Midbrain (tissue), 1 donor: Measurements from ENCODE around the gene PREX1.

ENCODE experiments used
- DNase-seq: peaks from one replicate; lab custom pipeline; 2025; lab: John Stamatoyannopoulos, UW

The PREX1 gene

DNA sequence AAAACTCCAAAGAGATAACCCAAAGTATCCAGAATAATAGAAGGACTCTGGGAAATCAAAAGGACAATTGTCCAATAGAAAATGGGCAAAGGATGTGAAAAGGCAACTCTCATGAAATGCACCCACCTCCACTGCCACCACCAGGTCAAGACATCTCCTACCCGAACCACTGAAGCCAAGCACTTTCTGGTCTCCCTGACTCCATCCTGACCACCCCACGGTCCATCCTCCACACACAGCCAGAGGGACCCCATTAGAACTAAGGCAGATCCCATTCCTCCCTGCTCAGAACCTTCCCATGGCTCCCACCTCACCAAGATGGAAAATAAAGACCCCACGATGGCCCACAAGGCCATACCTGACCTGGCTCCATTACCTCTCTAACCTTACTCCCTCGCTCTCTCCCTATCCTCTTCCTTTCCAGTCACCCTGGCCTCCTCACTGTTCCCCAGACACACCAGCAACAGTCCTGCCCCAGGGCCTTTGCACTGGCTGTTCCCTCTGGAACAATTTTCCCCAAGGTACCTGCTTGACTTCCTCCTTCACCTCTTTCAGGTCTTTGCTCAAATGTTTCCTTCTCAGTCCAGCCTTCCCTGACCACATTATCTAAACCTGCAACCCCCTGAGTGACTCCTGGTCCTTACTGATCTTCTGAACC lies 108.1 kb downstream of the PREX1 start:
- no peak for DNase-seq

DNA sequence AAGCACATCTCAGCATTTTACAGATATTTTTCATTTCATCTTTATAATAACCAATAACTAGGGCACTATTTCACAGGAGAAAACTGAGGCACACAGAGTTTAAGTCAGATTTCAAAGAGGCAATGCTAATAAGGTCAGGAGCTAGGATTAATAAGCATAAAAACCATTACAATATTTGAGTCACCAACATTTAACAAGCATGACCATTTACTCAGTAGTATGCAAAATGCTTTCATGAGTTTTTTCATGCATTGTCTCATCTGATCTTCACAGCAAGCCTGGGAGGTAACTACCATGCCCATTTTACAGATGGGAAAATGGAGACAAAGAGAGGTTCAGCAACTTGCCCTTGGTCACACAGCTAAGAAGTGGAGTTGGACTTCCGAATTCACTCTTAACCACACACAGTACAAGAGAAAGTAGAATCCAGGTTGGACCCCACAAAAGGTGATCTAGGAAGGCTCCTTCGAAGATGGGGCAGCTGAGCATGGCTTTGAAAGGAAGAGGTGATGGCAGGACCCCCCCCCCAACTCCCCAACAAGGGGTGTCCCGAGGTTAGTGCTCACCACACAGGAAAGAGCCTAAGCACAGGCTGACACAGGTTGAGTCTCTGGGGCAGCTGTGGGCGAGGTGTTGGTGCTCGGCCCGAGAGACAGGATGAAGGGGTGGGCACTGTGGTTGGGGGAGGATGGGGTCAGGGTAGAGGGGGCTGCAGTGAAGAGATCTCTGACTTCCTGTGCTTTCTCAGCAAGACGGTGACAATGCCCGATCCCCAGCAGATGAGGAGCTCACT lies 108.8 kb downstream of the PREX1 start:
- no peak for DNase-seq

DNA sequence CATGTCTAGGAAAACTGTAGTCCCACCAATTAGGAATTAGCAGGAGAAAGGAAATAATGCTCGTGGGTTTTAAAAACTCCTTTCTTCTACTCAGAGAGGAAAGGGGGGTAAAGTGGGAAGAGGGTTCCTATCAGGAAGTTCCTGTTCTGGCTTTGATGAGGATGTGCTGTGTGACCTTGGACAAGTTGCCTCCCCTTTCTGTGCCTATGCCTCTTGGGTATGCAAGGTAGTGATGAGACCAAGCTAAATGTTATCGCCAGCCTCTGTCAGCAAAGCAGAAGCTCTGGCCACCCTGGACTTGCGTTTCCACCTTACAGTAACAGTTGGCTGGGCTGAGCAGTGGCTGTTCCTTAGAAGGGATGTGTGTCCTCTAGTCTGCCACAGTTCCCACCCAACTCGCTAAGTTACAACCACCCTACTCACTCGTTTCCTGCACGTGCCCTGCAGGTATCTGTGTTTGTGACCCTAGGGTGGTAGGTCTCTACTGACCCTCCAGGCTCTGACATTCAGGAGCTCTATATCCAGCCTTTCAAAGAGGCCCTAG lies 110.0 kb downstream of the PREX1 start:
- DNase-seq: no peak

DNA sequence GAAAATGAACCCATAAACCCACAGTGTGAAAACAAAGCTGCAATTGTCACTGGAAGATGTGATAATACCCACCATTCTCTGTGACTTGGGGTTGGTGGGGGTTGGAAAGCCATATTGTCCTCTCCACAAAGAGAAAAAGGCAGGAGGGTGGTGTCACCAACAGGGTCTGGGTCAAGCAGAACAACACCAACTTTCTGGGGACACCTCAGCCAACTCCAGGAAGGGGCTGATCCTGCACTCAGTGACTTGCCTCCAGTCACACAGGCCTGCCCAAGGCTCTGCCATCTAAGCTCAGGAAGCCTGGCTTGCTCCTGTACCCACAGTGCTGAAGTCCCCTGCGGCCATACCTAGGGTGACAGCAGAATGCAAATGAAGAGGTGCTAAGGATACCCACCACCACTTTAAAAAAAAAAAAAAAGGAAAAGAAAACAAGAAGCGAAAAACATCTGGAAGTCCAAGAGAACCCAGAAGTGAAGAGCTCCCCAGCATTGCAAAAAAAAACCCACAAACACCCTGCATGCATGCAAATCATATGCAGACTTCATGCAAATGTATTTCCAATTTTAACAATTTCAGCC lies 110.6 kb downstream of the PREX1 start:
- peak; percentile 52 for DNase-seq

DNA sequence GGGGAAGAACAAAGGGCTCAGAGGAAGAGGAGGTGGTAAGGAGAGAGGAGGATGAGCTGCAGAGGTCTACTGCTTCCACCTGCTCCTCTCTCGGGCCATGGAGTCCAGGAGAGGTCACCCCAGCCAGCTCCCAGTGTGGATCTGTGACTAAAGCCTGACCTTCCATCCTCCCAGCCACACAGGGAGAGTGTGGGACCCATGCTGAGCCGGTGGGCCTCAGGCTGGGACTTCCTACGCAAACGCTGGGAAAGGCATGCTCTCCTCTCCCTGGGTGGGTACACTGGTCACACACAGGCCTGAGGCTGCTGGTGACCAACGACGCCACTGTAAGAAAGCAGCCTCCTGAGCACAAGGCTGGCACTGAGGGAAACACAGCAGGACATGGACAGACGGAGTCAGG lies 111.3 kb downstream of the PREX1 start:
- no peak for DNase-seq

DNA sequence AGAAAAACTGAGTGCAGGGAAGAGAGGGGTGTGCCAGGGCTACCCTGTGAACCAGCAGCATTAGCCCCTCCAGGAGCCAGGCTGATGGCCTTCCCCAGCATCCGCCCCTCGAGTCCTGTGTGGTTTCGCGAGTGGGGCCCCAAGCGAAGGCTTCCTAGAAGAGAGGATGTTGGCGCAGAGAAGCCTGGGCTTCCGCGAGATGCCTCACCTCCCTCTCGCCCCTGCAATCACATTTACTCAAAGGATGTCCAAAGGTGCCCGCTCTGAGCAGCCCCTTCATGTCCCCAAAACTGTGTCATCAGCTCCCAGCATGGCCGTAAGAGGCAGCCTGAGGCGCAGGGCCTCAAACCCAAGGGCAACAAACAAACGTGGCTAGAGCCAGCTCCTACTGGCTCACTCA lies 111.7 kb downstream of the PREX1 start:
- no peak for DNase-seq

DNA sequence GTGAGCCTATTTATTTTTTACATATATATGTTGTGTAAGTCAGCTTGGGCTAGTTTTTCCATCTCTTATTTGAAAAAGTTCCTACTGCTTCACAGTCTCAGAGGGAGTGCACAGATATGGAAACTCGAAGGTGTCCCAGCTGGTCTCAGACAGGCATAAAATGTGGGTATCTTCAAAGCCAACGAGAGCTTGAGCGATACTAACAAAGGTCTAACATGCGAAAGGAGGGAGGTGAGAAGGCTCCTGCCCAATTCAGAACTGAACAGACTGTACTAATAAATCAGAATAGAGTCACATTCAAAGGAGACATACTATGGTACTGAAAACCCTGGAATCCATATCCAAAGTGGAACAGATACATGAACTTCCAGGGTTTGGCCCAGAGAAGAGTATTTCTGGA lies 113.0 kb downstream of the PREX1 start:
- DNase-seq: no peak

DNA sequence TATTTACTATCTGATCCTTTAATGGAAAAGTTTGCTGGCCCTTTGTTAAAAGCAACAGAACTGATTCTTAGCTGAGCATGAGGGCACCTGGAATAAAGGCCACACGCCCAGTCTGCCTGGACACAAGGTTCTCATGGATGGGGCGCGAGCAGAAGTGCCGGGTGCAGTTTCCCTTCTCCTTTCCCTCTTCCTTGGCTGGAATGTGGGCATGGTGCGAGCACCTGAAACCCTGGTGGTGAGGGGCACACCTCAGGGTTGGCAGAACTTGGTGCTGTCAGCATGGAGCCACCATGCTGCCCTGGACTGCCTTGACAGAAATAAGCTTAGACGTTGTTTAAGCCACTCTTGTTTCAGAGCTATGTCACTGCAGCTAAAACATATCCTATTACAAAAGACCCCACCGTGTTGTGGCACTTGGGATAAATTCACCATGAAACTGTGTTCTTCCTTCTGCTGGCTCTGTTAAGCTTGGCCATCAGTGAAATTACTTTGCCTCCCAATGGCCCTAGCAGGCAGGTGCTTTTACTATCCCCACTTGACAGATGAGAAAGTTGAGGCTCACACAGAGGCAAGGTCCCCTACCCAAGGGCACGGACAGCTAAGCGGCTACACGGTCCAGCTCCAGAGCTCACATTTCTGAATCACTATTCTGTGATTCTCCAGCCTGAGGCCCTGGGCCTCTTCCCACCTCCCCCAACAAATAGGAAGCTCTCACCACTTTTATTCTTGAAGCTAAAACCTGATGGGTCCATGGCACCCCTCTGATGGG lies 115.9 kb downstream of the PREX1 start:
- DNase-seq: no peak

DNA sequence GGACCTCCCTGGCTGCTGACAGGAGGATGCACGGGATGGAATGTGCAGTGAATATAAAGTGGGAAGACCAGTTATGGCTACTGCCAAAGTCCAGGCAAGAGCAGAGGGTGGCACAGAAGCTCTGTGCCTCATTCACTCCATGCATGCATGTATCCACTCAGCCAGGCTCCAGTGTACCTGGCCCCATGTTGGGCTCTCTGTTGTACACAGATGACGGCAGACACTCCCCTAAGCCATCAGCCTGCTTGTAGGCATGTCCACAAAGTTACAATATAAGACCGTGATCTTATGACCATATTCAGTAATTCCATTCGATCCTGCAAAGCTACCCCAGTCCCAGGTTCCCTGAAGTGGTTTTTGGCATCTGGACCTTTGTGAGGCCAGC lies 116.8 kb downstream of the PREX1 start:
- DNase-seq: no peak

DNA sequence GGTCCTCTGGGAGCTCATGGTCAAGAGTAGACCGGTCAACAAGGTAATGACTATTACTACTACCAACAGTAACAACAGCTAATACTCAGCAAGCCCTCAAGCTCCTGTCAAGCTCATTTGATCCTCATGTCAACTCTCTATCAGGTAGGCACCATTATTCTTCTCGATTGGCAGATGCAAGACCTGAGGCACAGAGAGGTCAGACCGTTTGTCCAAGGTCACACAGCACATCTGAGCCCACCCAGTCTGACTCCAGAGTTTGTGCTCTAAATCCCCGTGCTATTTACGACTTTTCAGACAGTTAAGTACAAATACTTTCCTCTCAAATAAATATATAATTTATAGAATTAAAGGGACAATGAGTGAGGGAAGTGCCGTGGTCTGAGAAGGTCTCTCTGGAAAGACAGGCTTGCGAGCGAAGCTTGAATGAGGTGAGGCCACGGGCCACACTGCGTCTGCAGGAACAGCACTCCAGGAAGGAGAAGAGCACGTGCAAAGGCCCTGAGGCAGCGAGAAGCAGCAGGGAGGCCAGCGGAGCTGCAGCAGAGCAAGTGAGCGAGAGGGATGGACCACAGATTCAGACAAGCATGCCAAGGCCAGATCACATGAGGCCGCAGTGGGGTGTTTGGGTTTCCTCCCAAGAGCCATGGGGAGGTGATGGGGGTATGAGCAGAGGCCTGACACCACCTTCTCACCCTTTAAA lies 117.3 kb downstream of the PREX1 start:
- DNase-seq: no peak

DNA sequence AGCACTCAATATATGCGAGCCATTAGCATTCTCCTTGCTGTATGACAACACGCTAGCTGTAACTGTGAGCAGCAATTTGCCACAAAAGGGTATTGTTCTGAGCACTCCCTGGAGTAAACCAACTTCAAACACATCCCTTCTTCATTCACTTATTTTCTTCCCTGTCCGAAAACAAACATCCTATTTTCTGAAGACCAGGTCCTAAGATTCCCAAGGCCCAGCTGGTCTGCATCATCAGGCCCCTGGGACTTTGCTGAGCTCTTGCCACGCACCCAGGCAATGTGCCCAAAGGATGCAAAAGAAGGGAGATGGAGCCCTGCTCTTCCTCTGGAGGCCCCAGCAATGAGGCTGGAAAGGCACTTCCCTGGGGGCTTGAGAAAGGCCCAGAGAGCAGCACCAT lies 118.1 kb downstream of the PREX1 start:
- DNase-seq: peak; percentile 55

DNA sequence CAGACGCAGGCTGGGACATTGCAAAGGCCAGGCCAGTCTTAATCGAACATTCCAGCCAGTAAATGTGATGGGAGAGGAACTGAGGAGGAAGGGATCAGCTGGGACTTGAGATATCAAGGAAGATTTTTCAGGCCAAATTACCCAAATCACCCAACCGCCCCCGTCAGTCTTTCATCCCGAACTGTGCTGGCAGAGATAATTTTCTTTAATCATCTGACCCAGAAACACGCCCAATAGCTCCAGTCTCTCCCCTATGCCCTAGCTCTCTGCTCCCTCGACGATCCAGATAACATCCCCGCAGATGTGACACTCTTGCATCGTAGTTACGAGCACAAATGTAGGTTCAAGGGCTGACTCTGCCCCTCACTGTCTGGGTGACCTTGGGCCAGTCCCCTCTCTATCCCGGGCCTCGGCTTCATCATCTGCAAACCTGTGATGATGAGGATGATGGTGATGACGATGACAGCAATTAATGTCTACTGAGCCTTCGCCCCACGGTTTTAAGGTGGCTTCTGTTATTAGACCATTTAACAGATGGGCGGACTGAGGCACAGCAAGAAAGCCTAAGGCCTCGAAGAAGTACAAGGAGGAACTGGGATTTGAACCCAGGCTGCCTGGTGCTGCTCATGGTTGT lies 118.6 kb downstream of the PREX1 start:
- DNase-seq: no peak

DNA sequence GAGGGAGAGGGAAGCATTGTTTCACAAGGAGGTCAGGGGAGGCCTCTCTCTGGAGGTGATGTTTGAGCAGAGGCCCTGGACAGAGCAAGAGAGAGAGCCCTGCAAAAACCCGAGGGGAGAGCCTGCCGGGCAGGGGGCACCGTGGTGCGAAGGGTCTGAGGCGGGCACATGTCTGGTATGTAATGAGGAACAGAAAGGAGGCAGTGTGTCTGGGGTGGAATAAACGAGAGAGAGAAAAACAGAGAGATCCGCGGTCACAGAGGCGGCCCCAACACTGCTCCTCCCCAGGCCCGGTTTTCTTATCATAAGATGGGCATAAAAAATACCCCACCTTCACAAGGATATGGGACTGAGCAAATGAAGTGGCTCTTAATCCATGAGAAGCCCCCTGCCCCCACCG lies 119.2 kb downstream of the PREX1 start:
- no peak for DNase-seq

DNA sequence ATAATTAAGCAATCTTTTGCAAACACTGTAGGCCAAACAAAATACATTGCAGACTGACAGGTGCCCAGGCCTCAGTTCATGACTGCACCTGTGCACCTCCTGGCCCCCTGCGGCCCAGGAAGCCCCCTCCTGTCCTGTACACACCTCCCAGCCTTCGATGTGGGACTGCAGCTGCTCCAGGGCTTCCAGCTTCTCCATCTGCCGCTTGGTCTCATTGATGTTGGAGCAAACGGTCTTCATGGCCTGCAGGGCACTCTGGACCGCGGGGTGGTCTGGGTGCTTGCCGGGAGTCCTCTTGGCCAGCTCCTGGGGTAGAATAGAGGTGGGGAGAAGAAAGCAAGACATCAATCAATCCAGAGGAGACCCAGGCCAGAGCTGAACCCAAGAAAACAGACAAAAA lies 119.7 kb downstream of the PREX1 start:
- no peak for DNase-seq

DNA sequence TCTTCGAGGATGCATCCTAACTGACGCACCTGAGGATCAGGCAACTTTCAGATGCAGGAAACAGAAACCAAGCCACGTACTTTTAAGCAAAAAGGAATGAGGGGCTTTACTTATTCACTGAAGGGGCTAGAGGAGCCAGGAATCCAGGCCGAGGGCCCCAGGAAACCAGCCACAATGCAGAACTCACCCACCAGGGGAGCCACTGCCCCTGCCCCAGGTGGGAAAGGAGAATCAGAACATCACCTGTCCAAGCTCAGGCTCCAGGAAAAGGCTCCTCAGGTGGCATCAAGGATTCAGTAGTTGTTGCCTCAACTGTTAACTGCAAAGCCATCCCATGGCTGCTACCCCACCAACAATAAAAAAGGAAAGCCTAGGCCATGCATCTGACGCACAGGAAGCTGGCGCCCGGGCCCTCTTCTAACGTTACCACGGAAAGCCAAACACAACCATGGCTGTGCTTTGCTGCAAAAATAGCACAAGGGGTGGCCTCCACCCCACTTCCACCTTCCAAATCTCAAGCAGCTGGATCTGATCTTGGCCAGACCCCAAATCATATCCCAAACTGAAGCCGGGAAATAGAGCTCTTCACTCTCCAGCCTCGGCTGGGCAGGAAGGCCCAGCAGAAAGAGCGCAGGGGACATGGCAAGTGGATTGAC lies 121.0 kb downstream of the PREX1 start:
- no peak for DNase-seq

DNA sequence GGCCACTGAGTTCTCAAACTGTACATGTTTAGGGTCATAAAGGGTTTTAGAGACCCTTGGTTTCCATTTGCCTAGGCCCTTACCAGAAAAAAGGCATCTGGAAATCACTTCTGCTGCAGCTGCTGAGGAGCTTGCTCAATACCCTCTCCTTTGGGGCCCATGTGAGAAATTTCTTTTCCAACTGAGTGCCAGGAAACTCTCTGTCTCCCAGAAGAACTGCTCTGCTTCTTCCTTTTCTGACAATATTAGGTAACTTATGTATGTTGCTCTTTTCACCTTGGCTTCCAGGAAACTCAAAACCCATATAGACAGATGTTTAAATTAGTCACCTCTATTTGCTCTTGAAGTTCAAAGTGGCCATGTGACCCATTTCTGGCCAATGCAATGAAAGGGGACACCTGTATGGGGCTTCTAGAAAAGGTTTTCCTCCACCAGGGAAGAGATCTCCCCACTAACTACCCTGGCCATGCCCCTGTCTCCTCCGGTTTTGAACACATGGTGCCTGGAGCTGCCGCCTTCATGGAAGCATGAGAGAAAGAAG lies 121.6 kb downstream of the PREX1 start:
- no peak for DNase-seq

DNA sequence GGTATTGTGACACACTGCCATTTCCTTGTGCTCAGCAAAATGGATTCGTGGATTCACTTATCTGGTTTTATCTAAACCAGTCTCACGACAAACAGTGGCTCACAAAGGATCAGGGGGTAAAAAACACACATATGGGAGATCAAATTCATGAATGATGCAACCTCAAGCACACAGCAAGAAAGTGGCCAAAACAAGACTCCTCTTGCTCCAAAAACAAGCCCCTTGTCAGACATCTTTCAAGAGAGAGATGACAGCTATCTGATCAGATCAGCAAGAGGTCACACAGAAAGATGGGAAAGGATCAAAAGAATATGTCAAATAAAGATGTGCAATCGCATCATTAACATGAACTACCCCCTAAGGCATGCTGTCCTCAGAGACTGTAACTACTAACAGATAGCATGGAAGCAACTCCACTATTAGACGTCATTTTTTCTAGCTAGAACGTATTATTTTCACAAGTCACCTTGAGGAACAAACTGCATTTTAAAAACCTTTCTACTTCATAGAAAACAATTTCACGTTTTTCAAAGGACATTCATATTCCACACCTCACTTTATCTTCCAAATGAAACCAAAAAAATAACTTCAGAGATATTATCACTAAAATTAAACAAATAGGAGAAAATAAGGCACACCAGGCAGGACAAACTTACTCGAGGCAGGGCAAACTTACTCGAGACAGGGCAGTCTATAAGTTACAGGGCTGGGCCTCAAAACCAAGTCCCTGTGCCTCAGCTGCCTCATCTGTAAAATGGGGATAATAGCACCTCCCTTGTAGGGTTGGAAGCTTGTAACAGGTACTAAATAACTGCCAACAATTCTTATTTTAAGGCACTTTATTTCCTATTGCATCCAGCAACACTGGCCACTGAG lies 122.3 kb downstream of the PREX1 start:
- DNase-seq: no peak

DNA sequence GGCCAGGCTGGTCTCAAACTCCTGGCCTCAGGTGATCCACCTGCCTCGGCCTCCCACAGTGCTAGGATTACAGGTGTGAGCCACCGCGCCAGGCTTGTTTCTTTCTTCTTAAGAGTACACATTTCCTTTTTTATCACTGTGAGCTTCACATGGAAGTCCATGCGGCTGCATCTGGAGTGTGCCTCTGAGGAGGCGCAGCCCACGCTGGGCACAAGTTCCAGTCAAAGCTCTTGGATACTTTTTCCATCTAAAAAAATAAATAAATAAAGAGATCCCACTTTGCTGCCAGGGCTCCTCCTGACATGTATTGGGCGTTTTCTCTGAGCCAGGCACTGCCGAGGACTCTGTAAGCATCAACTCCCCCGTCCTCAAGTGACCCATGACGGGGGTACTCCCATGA lies 123.0 kb downstream of the PREX1 start:
- DNase-seq: no peak

DNA sequence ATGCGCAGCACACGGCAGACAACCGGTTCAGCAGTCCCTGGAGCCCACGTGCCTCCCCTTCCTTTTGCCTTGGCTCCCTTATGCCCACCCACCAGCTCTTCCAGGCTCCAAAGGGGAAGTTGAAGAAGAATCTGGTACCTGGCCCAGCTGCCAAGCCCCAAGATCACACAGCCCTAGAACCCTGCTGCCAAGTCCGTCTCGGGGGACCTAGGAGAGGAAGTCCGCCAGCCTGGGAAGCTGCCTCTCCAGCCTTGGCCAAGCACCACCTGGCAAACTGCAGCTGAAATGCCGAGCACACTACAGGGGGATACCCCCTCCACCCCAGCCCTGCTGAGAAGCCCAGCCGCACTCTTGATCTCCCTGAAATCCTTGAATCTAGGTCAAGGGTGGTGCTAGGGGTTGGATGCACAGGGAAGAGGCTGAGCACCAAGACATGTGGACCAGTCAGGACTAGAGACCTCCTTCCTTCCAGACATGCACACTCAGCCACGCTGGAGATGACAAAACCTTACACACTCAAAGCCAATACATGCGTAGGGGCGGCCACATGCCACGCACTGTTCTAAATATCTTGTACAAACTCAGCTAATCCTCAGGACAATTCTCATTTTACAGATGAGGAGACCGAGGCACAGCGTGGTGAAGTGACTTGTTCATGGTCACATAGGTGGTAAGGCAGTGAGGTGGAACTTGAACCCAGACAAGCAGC lies 124.1 kb downstream of the PREX1 start:
- peak; percentile 59 for DNase-seq
